ENCODE measurements around the gene ABO.
"Not testable (repeated sequence)": the region's sequence is repeated elsewhere in the genome, so short reads cannot be mapped to it uniquely, and the experiment has no call there.

The ABO gene

GRCh38 chr9:133242991-133243390 lies 32.0 kb downstream of the ABO start:
- no peak for DNase-seq (ENCODE audit: low spot score)

DNA sequence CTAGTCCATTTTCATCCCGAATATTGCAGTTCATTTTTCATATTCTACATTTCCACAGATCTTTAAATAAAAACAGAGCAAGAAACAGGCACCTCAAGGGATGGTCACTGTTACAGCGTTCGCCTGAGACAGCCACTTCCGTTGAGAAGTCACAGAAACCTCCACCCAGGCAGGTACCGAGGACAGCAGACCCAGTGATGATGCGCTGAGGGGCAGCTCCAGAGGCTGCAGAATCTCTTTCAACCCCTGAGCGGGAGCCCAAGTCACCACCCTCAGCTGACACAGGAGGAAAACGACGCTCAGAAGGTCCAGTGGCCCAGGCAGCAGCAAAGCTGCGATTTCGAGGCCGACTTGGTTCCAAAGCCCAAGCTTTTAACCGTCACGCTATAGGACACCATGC lies 32.8 kb downstream of the ABO start:
- DNase-seq (ENCODE audit: low spot score) = no peak

- DNase-seq (ENCODE audit: low spot score) = no peak
Measured at GRCh38 chr9:133239533-133240090, 35.4 kb downstream of the ABO start.

- peak; percentile 87 for DNase-seq (ENCODE audit: low spot score)
Measured at GRCh38 chr9:133238851-133239532, 36.0 kb downstream of the ABO start.

GRCh38 chr9:133238272-133238850 lies 36.6 kb downstream of the ABO start:
- peak; percentile 71 for DNase-seq (ENCODE audit: low spot score)

- no peak for DNase-seq (ENCODE audit: low spot score)
Measured at GRCh38 chr9:133237035-133237731, 37.8 kb downstream of the ABO start.

GRCh38 chr9:133236291-133237034 lies 38.5 kb downstream of the ABO start:
- DNase-seq (ENCODE audit: low spot score) = not testable (repeated sequence)

DNA sequence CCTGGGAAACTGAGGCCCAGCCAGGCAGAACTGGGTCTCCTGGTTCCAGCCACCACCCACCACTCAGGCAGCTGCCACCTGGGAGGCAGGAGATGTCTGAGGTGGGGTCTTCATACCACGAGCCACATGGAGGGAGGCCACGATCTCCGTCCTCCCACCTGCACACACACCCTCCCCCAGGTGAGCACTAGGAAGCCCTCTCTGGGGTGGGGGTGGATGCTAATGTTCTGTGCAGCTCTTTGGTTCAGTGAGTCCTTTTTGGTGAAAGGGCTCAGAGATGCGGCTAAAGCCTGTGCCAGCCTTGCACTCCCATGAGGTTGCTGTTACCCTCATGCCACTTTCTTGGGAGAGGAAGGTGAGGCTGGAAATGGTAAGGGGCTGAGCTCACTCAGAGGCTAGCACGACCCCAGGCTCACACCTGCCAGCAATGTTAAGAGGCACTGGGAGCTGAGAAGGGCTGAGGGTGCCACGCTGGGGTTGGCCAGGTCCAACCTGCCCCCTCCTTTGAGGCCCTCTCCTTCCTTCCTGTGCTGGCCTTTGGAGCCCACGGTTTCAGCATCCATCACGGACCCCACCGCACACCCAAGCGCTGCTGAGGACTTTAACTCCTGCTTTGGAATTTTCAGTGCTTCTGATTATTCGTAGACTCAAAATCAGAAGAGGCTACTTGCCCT lies 39.3 kb downstream of the ABO start:
- DNase-seq (ENCODE audit: low spot score) = no peak

GRCh38 chr9:133234577-133235322 lies 40.3 kb downstream of the ABO start:
- DNase-seq (ENCODE audit: low spot score) = no peak

DNA sequence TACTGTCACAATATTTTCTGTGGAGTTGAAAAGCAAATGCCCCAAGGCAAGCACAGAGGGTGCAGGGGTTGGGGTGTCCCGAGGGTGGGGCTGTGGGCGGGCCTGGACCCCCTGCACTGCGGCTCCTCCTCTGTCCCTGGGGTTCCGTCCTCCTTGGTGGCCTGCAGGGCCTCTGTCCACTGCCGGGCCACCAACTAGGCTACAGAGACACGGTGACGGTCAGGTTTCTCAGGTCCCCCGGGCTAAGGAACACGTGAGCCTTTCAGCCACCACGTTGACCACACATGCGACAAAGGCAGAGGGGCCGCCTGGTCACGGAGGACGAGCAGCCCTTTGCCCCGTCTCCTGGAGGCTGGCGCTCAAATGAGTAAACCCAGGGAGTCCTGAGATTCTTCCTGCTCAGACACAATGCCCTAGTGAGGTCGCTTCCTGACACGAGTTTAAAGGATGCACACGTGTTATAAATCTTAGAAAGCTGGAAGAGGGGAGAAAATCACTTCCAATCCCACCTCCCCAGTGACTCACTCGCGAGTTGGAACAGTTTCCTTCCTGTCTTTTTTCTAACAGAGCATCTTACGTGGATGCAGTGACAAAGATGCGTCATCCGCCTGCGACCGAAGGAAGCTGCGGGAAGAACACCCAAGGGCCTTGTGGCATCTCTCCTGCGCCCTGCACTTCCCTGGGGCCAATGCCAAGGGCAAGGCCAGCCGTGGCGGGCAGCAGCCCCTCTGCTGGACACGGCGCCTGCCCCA lies 41.1 kb downstream of the ABO start:
- no peak for DNase-seq (ENCODE audit: low spot score)

DNA sequence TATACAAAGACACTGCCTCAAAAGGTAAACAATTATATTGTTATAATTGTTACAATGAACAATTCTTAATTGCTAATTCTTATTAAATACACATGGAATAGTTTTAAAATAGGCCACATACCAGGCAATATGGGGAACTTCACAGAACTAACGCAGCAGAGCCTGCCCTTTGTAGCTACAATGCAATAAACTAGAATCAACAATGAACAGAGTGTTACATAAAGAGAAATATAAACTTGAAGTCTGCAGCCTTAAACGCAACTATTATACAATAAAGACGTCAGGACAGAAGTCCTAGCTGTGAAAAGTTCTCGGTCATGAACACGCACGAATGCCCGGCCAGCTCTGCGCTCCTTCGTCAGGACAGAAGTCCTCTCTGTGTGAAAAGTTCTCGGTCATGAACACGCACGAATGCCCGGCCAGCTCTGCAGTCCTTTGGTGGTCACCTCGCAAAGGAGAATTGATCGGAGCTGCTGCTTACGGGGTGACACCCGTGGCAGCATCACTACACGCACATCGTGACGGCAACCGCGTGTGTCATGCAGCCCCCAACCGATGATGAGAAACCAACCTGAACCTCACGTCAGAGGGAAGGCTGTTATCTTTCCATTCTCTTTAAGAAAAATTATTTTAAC lies 43.0 kb downstream of the ABO start:
- not testable (repeated sequence) for DNase-seq (ENCODE audit: low spot score)

DNA sequence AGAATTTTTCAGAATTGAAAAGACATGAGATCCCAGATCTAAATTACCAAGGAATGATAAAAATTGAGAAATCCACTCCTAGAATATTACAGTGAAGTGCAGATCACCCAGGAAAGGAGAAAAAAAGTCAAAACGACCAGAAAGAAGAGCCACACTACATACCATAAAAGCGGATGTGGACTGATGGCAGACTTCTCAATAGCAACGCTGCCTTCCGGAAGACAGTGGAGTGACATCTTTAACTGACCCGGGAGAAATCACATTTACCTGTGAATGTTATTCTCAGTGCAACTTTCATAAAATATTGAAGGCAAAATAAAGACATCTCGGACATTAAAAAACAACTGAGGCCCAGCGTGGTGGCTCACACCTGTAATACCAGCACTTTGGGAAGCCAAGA lies 44.5 kb downstream of the ABO start:
- DNase-seq (ENCODE audit: low spot score) = not testable (repeated sequence)

- DNase-seq (ENCODE audit: low spot score) = no peak
Measured at GRCh38 chr9:133230093-133230492, 44.9 kb downstream of the ABO start.

DNA sequence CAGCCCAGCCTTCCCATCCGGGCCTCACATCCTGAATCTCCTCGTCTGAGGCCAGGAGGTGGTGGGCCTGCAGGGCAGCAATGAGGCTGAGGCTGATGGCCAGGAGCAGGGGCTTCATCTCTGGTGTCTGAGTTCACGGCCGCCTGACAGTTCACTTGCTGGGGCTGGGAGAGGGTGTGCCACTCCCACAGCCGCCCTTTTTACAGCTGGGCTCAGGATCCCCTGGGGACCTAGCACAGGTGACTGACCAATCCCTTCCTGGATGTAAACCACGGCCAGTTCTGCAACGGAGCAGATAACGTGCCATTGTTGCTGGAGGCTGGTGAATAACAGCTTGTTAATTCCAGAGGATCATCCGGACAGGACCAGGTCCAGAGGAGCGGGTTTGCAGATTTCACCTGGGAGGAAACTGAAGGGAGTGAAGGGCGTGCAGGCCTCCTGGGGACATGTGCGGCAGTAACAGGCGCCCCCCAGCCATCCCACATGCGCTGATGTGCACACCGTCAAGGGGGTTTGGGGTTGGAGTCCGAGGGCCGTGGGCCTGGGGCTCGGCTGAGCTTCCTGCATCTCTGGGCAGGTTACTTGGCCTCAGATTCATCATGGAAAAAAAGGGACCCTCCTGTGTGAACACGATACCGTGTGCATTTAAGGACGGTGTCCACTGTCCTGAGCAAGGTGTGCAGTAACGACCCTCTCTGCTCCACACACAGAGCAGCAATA lies 46.4 kb downstream of the ABO start:
- DNase-seq (ENCODE audit: low spot score) = not testable (repeated sequence)

GRCh38 chr9:133227996-133228395 lies 47.0 kb downstream of the ABO start:
- DNase-seq (ENCODE audit: low spot score) = not testable (repeated sequence)

GRCh38 chr9:133227242-133227860 lies 47.6 kb downstream of the ABO start:
- DNase-seq (ENCODE audit: low spot score) = no peak

GRCh38 chr9:133226219-133227171 lies 48.5 kb downstream of the ABO start:
- DNase-seq (ENCODE audit: low spot score) = no peak
